NCI-H128 (cell line): ENCODE measurements around the gene CALHM6.

Experiments
- DNase-seq: peaks from one replicate; lab custom pipeline; 2025; ENCODE audit not compliant: unreplicated experiment; lab: John Stamatoyannopoulos, UW

CALHM6 gene

GRCh38 chr6:116461331-116461931 is at the start of gene CALHM6:
Gene CALHM6 (plus strand): TSS chr6:116461375. CDS start chr6:116461930, 555 bp downstream.
- no peak for DNase-seq

DNA sequence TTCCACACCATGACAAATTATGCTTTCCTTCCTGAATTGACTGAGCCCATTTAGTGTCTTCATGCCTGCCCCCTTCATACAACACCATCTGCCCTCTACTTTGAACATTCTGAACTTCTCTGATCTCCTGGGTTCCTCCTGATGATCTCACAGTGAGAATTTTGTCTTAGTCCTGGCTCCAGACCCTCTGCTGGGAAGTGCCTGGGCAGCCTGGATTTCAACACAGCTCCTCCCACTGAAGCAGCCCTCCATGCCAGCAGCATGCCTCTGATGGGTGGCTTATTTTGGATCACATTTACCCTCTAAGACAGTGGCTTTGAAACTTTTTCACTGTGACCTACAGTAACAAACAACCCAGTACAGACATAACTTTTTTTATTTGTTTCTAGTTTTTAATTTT is 48.9 kb upstream of the CALHM6 start:
- no peak for DNase-seq

DNA sequence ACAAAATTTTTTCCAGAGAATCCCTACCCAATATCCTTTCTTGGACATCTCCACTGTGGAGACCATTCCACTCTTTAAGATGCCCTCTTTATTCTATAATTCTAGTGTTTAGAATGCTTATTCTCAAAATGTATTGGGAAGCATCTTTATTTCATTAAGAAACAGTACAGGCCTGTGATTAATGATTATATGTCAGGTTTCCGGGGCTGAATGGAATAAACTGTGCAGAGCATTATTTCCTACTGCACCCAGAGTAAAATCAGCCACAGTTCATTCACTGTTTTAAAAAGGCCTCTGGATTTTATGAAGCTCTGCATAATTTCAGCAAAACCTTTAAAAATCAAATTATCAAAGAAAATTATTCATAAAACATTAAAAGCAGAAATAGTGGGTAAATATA is 47.8 kb upstream of the CALHM6 start:
- no peak for DNase-seq

DNA sequence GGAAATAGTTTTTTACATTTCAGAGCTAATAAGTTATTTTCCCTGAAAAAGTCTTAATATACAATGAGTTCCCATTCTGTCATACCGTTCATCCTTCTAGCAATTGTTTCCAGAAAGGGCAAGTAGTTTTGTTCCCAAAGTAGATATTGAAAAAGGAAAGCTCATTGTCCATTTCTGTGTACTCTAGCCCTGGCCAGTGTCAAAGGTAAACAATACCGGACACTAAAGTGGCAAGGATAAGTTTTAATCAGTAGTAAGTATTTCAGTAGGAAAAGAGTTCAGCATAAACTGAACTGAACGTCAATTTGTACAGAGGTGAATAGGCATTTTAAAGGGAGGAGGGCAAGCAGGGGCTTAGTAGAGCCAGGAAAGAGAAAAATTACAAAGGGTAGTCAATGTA is 43.5 kb upstream of the CALHM6 start:
- DNase-seq = no peak

GRCh38 chr6:116419069-116419786 is 41.9 kb upstream of the CALHM6 start:
- DNase-seq = no peak

DNA sequence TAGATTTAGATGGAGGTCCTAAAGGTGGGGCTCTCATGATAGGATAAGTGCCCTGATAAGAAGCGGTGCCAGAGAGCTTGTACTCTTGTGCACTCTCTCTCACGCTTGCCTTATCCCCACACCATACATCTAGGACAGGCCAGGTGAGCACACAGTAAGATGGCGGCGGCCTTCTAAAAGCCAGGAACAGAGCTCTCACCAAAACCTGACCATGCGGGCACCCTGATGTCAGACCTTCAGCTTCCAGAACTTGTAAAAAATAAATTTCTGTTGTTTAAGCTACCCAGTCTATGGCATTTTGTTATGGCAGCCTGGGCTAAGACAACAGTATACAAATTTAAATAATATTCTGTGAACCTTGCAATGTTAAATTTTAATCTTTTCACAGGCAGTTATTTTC is 40.8 kb upstream of the CALHM6 start:
- no peak for DNase-seq

GRCh38 chr6:116422238-116422637 is 38.9 kb upstream of the CALHM6 start:
- DNase-seq = no peak

GRCh38 chr6:116424001-116424400 is 37.2 kb upstream of the CALHM6 start:
- DNase-seq = no peak

- DNase-seq = no peak
Measured at GRCh38 chr6:116426551-116426950, 34.6 kb upstream of the CALHM6 start.

DNA sequence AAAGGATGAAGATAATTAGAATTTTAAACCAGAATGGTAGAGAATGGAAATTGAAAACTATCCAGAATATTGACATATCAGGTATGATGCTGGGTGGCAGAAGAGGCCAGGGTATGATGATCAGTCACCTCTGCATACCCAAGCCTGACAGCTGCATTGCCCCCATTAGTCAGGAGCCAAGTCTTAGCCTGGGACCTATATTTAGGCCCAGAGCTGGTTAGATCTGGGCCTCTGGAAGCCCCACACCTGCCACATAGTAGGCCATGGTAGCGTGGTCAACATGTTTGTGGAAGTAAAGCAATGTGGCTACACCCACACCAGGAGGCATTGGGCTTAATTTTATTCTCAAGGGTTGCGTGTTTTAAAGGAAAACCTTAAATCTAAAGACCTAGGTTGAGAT is 32.1 kb upstream of the CALHM6 start:
- no peak for DNase-seq

GRCh38 chr6:116430860-116431259 is 30.3 kb upstream of the CALHM6 start:
- no peak for DNase-seq

DNA sequence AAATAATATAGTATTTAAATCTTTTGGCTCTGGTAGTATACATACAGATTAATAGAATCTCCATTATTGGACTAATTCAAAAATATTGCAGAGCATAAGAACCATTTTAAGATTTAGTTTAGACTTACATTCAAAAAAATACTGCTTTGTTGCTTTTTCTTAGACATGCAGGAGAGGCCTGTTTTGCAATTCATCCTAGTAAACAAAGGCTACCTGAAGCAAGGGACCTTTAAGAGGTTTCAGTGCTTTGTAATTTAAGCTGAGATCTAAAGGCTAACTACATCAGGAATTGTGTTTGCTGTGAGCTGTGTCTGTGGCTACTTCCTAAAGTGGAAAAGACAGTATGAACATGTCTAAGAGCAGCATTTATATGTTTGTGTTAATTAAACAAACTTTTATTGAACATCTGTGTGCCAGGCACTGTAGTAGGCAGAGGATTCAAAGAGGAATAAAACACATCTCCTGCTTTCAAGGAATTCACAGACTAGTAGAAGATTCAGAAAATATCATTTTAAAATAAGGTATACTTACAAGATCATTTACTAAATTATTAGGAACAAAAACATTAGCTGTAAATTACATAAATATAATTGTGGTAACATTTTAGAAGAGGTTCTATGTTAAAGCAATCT is 29.1 kb upstream of the CALHM6 start:
- no peak for DNase-seq

GRCh38 chr6:116433206-116433712 is 27.9 kb upstream of the CALHM6 start:
- DNase-seq = no peak

DNA sequence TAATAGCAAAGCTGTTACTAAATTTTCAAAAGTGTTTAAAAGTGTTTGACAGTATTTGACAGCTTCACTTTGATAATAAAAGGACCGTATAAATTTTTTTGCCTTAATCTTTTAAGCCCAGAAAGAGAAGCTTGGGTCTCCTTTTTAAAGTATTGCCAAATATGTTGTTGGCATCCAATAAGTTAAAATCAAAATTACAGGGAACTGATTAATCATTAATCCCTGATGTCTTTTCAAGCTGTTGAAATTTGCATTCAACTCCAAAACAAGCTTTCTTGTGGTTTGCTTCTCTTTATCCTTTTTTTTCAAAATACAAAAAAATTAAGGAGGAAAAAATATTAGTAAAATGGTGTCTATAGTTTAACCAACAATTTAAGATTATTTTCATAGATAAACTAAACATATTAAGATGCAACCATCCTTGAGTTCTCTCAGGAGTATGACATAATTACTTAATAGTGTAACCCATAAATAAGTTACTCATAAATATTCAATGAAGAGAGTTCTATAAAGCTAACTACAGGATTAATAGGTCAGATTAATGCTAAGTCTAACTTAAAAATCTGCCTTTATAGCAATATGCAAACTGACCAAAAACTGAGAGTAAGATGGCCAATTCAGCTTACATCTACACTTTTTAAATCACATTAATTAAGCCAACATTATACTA is 27.0 kb upstream of the CALHM6 start:
- DNase-seq = no peak

DNA sequence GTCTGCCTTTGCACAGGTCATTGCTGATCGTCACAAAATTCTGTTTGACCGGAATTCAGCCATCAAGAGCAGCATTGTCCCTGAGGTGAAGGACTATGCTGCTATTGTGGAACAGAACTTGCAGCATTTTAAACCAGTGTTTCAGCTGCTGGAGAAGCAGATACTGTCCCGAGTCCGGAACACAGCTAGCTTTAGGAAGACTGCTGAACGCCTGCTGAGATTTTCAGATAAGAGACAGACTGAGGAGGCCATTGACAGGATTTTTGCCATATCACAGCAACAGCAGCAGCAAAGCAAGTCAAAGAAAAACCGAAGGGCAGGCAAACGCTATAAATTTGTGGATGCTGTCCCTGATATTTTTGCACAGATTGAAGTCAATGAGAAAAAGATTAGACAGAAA is 24.6 kb upstream of the CALHM6 start:
- no peak for DNase-seq

- DNase-seq = no peak
Measured at GRCh38 chr6:116437656-116438055, 23.5 kb upstream of the CALHM6 start.

DNA sequence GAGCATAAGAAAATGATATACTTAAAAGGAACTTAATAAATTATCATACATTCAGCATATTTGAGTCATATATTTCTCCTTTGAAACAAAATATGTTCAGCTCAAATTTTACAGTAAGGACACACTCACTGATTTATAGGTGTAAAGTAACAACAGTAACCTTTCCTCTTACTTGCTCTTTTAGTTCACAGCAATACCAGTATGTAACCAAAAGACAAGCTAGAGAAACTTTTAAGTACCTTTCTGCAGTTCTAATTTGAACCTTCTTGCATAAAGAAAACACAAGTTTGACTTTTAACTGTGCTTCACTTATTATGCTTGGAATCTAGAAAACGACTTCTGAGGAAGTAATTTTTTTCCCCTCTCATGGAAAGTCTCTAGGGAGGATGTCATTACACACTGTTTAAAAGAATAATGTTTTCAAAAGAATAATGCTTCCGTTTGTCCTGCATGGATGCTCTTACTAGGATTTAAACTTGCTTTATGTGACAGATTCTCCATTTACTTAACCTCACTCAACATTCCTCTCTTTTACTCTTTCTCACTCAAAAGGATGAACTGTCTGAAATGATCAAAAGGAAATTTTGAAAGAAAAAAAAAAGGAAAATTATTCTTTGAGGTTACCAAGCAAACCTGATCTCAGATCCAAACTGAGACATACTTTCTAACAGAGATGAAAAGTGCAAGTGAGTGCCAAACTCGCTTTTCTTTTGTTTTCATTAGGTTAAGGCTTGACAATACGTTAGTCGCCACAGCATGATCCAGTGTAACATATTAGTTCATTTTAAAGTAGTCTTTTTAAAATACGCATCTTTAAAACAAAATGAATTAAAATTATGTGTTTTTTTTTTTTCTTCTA is 22.4 kb upstream of the CALHM6 start:
- no peak for DNase-seq

DNA sequence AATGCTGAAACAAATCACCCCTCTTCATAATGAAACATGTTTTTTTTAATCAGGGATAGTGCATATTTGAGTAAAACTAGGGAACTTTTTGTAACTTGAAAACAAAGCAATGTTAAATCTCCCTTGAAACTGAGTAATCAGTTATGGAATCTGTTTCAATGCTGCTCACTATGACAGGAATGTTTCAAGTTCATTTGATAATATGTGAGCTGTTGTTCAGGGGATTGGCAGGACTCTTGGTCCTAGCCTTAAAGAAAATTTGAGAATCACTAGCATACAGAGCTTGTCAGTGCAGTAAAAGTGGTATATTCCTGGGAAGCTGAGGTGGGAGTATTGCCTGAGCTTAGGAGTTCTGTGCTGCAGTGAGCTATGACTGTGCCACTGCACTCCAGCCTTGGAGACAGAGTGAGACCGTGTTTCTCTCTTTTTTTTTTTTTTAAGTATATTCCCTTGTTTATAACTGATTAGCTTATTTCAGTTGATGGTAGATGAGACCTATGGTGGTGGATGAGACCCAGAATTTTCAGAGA is 21.6 kb upstream of the CALHM6 start:
- DNase-seq = no peak

DNA sequence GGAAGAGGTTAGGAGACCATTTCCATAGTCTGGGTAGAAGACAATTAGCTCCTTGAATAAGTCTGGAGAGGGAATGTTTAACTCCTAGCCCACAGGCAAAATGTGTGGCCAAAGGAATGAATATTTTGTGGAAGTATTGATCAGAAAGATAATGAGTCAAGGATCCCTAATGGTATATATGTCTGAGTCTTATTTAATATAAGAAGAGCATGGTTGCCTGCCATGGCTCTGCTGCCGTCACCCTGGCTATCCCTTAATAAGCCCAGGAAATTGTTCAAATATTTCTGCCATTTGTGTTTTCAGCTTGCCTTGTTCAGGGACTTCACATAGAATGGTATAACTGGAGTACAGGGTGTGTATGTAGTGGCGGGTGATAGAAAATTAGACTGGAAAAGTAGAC is 18.1 kb upstream of the CALHM6 start:
- DNase-seq = no peak

DNA sequence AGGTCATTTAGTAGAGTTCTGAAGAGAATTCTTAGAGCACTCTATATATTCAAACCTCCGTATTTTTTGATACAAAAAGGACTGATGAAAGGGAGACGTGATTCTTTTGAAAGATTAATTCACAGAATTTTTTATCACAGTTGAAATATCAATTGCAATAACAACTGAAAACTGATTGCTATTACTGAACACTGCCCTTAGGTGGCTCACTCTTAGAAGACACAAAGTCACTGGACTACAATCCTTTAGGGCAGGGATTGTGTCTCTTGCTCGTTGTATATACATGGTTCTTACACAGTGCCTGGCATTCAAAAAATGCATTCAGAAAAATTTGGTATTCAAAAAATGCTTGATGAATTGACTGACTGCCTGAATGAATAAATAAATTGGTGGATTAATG is 17.1 kb upstream of the CALHM6 start:
- DNase-seq = no peak

DNA sequence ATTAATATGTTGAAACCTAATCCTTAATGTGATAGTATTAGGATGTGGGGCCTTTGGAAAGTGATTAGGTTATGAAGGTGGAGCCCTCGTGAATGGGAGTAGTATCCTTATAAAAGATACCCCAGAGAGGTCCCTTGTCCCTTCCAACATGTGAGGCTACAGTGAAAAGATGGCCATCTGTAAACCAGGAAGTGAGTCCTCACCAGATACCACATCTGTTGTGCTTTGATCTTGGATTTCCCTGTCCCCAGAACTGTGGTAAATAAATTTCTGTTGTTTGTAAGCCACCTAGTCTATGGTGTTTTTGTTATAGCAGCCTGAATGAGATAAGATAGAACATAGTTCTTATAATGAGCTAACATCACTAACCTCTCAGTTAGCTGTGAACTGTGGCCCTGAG is 16.6 kb upstream of the CALHM6 start:
- DNase-seq = no peak
